GM21526 (cell line): ENCODE results near the gene RANBP1.

Source experiments
- ATAC-seq: cut with Tn5 transposase; IDR thresholded peaks from one replicate; pipeline ENCODE4 v1.9.1; 2021; ENCODE audit warnings: moderate library complexity; ENCODE audit not compliant: unreplicated experiment, low FRiP score

The RANBP1 gene

DNA sequence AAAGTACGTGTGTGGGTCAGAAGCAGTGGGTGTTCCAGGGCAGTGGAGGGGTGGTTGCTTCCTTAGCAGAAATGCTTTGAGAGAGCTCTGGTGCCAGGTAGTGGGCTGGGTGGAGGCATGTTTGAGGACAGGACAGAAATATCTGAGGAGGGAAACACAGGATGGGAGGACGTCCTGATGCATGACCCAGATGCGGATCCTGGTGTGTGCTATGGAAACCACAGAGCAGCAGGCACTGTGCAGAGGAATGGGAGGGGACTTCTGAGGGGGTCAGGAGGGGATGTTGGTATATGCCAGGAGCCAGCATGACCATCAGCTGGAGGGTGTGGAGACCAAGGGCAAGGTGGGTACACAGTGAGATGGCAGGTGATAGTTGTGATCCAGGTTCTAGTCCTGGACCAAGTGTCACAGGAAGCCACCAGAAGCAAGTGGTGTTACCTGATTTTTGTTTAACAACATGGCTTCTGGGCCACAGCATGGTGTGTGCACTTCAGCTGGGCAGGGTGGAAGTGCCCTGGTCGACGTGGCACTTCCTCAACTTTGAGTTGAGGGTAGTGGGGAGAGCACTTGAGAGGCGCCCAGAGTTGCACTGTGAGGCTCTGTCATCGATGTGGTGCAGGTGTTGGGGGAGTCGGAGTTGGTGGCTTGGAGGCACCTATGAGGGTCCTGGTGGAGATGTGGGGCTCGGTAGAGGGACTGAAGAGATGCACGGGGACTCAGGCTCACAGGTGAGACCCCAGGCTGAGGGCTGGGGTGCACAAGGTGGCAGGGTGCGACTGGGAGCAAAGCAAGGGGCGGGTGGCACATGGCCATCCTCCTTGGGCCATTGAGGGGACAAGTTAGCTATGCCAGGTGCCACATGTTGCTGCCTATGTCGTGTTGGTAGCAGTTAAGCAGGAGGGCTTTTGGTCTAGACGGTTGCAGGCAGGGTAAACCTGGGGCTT lies 28.3 kb upstream of the RANBP1 start:
- no peak for ATAC-seq

- ATAC-seq = no peak
Measured at GRCh38 chr22:20088263-20088648, 27.6 kb upstream of the RANBP1 start.

- no peak for ATAC-seq
Measured at GRCh38 chr22:20089226-20089976, 26.5 kb upstream of the RANBP1 start.

DNA sequence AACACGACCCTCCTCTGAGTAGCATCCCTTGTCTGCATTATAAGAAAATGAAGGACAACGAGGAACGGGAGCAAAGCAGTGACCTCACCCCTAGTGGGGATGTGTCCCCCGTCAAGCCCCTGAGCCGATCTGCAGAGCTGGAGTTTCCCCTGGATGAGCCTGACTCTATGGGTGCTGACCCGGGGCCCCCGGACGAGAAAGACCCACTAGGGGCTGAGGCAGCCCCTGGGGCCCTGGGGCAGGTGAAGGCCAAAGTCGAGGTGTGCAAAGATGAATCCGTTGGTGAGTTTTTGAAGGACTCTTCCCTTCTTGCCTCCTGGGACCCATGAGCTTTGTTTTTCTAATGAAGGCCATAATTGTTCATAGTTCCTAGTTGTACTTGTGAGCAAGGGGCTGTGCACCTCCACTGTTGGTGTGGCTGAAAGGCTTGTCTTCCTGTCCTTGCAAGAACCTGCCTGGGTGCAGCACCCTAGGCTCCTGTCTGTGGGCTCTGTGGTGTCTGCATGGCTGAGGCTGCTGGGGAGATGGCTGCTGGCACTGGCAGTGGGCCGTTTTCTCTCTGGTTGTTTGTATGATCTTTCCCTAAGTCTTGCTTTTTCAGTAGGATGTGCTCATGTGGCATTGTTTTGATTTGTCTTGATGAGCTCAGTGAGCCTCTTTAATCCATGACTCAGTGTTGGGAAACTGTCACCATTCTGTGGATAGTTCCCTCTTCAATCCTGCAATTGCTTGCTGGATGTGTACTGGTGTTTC lies 25.8 kb upstream of the RANBP1 start:
- ATAC-seq = no peak

- ATAC-seq = no peak
Measured at GRCh38 chr22:20090730-20091240, 25.1 kb upstream of the RANBP1 start.

GRCh38 chr22:20091690-20092476 lies 24.0 kb upstream of the RANBP1 start:
- ATAC-seq = no peak

- ATAC-seq = no peak
Measured at GRCh38 chr22:20092477-20092854, 23.4 kb upstream of the RANBP1 start.

- ATAC-seq = no peak
Measured at GRCh38 chr22:20093418-20094196, 22.3 kb upstream of the RANBP1 start.

GRCh38 chr22:20094197-20094807 lies 21.6 kb upstream of the RANBP1 start:
- ATAC-seq = no peak

- no peak for ATAC-seq
Measured at GRCh38 chr22:20095521-20095920, 20.4 kb upstream of the RANBP1 start.

- no peak for ATAC-seq
Measured at GRCh38 chr22:20096574-20097420, 19.1 kb upstream of the RANBP1 start.

DNA sequence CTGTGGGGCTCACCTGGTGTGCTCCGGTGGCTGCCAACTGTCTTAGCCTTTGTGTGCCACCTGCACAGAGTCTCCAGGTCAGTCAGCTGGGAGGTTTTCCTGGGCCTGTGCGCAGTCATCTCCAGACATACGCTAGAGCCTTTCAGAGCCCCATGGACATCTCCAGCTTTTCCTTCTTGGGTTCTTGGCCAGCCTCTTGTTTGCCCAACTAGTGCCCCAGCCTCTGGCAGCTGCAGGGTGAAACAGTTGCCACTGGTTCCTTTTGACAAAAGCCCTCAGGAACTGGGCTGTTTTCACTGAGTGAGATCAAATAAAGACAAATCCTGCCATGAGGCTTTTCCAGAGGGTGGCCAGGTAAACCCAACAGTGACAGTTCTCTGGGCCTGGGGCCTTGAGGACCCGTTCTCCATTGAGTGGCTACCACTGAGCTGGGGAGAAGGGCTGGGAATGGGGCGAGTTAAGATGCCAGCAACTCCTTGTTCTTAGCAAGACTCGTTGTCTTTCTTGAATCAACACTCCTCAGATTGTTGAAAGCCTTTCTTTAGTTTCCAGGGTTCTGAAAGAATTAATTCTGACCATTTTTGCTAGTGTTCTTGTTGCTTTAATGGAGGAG lies 16.7 kb upstream of the RANBP1 start:
- no peak for ATAC-seq

DNA sequence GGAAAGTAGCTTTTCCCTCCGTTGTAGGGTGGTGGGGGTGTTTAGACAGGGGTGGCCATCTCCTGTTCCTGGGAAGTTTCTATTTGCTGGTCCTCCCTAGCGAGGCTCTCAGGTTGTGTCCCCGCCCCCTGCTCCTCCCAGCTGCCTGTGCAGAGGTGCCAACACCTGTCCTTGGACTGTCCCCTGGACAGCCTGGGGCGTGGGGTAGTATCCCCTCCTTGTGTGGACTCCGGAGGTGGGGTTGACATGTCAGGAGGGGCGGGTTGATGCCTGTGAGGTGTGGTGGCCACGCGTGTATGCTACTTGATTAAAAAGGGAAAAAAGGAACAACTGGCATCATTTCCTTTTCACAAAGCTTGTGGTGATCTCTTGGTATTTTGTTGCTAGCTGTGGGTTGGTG lies 14.3 kb upstream of the RANBP1 start:
- ATAC-seq = no peak

- ATAC-seq = no peak
Measured at GRCh38 chr22:20102203-20102780, 13.6 kb upstream of the RANBP1 start.

DNA sequence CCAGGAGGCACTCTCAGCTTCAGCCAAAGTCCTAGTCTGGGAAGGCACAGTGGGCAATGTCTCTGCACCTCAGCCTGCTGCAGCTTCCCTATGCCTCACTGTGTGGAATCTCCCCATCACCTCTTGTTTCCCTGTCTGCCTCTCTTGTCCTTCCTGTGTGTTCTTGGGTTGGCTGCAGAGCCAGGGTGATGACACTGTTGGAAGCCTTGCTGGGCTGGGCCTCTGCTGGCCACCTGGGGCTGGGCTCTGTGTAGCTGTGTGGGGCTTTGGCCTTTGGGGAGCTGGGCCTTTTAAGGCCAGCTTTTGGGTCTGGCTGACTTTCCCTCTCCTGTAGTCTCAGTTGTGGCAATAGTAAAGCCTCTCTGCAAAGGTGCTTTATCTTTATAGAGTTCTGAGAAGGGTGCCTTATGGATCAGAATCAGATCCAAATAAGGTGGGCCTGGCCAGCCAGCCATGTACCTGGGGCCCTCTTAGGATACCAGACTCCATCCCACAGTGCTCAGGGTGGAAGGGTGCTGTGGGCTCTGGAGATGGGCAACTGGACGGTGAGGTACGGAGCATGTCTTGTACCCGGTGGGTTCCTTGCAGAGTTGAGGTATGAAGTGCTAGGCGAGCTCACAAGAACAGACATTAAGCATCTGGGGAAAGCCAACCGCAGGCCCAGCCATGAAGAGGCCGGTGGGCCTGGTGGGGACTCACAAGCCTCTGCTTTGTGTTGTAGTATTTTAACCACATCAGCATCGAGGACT lies 10.3 kb upstream of the RANBP1 start:
- no peak for ATAC-seq

DNA sequence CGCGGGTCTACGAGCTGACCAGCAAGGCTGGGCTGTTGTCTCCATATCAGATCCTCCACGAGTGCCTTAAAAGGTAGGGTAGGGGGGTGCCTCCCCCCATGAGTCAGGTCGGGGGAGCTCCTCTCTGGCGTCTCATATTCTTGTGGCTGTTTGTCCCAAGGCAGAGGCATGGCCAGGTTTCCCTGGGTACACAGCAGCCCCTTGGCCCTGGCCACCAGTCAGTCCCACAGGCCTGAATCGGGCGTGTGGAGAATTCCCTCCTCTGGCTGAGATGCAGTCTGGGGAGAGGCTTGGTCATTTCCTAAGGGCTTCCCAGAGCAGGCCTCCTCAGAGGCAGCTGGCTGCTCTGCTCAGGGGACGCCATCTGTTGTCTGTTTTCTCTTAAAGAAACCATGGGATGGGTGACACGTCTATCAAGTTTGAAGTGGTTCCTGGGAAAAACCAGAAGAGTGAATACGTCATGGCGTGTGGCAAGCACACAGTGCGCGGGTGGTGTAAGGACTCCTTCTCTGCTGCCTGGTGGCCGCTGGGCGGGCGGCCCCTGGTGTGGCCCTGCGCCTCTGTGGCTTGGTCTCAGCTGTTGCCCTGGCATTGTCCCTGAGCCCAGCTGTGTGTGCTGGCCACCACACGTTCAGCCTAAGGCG lies 9.6 kb upstream of the RANBP1 start:
- ATAC-seq = no peak
